Epithelial cell of umbilical artery (primary cell): ENCODE results near the gene TXNL4A. TPM values are rescaled to one million over a fixed set of nuclear protein-coding genes. Genes with fewer than 3 reads are reported as not detected.

Source experiments
- total RNA-seq: library from RNA; depleted of rRNA; stranded (reverse); fragments of >200 nt; gene quantifications from 2 replicates; pipeline ENCODE4 v1.2.3, GENCODE V29; 2014

TXNL4A gene, protein sequence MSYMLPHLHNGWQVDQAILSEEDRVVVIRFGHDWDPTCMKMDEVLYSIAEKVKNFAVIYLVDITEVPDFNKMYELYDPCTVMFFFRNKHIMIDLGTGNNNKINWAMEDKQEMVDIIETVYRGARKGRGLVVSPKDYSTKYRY
- 60.0 and 85.1 TPM in 2 replicates for total RNA-seq

DNA sequence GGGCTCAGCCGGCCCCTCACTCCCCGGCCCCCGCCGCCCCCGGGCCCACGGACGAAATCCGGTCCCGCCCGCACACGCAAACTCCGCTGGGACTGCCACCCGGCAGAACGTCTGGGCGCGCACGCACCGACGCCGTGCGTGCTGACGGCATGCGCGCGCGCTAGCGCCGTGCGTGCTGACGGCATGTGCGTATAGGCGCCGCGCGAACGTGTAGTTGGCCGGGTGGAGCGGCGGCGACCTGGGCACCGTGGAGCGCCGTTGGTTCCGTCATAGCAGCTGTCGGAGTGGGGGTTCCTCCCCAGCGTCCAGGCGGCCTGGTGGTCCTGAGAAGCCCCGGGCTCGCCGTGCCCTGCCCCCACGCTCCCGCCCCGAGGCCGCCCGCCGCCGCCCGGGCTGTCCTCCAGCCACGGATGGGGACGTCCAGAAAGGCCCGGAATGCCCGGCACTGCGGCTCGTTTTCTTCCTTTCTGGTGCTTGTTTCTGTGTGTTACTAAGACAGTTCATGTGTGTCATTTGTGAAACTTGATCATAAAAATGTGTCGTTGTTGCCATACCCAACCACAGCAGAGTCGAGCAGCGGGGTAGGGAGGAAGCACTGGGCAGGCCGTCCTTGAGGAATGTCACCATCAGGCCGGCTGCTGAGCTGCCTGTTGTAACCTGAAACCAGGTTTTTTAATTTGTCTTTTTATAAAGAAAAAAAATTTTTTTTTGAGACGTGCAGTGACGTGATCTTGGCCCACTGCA is at the start of gene TXNL4A:
TSS of gene TXNL4A (minus strand) at position 113 of the 744 bp plus-strand sequence. CDS start 171 bp downstream, outside the sequence.

DNA sequence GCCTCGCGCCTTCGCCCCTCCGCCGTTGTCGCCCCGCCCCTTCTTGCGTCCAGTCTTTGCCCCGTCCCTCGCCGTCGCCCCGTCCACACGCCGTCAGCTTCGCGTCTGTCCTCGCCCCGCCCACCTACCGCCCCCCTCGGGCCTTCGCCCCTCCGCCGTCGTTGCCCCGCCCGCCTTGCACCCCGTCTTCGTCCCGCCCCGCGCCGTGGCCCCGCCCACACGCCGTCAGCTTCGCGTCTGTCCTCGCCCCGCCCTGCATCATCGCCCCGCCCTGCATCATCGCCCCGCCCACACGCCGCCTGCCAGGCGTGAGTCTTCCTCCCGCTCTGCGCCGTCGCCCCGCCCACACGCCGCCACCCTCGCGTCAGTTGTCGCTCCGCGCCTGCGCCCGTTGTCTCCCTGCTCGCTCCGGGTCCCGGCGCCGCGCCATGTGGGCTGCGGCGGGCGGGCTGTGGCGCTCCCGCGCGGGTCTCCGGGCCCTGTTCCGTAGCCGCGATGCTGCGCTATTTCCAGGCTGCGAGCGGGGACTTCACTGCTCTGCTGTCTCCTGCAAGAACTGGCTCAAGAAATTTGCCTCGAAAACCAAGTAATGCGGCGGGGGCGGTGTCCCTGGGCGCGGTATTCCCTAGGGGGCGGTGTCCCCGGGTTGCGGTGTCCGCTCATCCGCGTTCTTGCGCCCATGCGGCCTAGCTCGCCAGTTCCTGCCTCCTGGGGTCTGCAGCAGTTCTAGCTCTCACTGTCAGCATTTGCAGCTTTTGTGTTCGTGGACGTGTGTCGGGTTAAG is 45.9 kb upstream of the TXNL4A start, which contains the start of gene RBFA:
TSS of gene RBFA (plus strand) at position 367 of the 784 bp plus-strand sequence. CDS start at position 429, 62 bp downstream.

DNA sequence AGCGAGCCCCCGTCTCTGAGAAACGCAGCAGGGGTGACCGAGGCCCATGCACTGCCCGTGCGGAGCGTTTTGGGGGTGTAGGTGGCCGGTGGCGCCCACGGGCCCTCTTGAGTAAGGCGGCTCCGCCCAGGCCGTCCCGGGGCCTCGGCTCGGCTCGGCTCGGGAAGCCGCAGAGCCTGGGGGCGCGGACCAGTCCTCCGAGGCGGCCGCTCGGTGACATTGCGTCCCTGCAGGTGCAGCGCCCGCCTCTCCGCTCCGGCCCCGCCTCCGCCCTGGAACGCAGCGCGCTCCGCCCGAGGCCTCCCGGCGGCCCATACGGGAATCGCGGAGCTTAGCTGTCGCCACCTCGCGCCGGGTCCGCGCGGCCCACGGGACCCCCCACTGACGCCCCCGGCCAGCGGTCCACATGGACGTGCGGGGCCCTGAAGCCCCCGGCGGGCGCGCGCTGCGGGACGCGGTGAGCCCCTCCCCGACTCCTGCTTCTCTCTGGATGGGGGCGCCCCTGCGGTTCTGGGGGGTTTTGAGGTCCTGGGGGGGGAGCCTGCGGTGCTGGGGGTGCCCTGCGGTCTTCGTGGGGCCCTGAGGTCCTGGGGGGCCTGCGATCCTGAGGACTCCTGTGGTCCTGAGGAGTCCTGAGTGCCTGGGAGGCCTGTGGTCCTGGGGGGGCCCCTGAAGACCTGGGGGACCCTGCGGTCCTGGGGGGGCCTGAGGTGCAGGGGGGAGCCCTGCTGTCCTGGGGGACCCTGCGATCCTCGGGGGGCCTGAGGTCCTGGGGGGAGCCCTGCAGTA is 23.8 kb downstream of the TXNL4A start, which contains the start of gene HSBP1L1:
TSS of gene HSBP1L1 (plus strand) at position 314 of the 789 bp plus-strand sequence. CDS start at position 407, 93 bp downstream.

DNA sequence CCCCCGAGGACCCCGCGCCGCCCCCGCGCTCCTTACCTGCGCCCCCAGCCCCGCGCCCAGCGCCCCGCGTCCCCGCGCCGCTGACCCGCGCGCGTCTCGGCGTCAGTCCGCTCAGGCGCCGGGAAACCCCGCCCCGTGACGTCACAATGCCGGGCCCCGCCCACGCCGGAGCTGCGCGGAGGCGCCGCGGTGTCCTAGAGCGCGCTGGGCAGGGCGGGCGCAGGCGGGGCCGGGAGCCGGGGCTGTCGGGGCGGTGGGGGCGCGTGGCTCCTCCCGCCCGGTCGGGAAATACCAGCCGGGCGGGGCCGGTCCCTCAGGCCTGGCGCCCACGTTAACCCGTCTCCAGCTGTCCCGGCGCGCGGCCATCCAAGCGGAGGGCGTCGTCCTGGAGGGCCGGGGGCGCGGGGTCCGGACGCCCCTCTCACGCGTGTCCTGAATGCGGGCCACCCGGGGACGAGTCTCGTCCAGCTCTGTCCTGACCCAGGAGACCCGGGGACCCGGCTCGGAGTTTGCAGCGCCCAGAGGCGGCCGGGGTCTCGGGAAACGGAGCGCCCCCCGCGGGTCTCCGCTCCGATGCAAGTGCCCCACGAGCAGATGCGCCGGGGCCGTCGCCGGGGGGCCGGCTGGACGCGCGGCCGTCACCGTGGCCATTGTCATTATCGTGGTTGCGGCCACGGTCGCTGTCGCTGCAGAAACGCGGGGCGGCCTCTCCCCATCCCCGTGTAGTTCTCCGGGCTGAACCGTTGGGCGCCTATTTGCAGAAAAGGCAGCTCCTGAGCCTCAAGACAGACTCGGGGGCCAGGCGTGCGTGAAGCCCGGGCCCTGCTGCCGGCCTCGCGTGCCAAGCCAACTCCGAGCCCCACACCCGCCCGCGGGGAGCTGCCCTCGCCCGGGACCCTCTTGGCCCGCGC is 36.6 kb downstream of the TXNL4A start, which contains the start of gene SLC66A2:
TSS of gene SLC66A2 (minus strand) at position 109 of the 911 bp plus-strand sequence. CDS start 727 bp downstream, outside the sequence.

Other genes starting within 250 kb of the TXNL4A start
- gene KCNG2, start 190.6 kb downstream of the TXNL4A start, total RNA-seq: not detected in 2 replicates
- gene SLC66A2, start 36.9 kb downstream of the TXNL4A start, total RNA-seq: 34.0 and 37.0 TPM in 2 replicates
- 3.9 and 4.9 TPM in 2 replicates for gene HSBP1L1, start 23.9 kb downstream of the TXNL4A start, total RNA-seq
- 32.2 and 38.5 TPM in 2 replicates for gene RBFA, start 45.9 kb upstream of the TXNL4A start, total RNA-seq
- gene ADNP2, start 120.7 kb upstream of the TXNL4A start, total RNA-seq: 18.2 and 18.8 TPM in 2 replicates